Measurements from ENCODE around the gene NRCAM. TPM values are rescaled to one million over a fixed set of nuclear protein-coding genes. Genes with fewer than 3 reads are reported as not detected.

Gene NRCAM
- total and polyA plus RNA-seq, 2 of the 8 experiments (the other 6 are each of a cell fraction or from before 2014, with no cell fraction given) = 2.7 to 3.8 TPM

DNA sequence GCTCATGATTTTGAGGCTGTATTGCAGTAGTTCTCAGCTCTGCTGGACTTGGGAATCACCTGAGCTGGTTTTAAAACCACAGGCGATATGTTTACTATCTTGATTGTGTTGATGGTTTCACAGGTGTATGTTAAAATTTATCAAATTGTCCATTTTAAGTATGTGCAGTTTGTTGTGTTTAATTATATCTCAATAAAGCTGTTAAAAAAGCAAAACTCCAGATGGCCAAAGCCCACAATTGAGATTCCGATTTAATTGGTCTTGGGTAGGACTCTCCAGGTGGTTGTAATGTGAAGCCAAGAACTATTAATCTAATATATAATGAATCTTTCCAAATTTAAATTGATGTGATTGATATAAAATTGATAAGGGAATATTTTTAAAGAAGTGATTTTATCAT lies 48.6 kb downstream of the NRCAM start (continued):
- TF ChIP-seq EZH2 (IDR thresholded peaks at IDR 0.05; ENCODE audit: low read depth, low read length, severe bottlenecking) = no peak

Measured in H1 (cell line).